NCI-H1694 treated with DMSO at 0.1 percent for 48 hours (cell line): ENCODE measurements around the gene CLTC.
"Not testable (repeated sequence)": the region's sequence is repeated elsewhere in the genome, so short reads cannot be mapped to it uniquely, and the experiment has no call there.

Experiments used
- DNase-seq: peaks from one replicate; lab custom pipeline; 2025; lab: John Stamatoyannopoulos, UW

The CLTC gene

GRCh38 chr17:59634632-59635541, 15.2 kb downstream of the CLTC start:
- no peak for DNase-seq

- DNase-seq = no peak
Observed at GRCh38 chr17:59637611-59638310, 18.1 kb downstream of the CLTC start.

- DNase-seq = no peak
Observed at GRCh38 chr17:59638553-59638952, 18.9 kb downstream of the CLTC start.

GRCh38 chr17:59641799-59642484, 22.2 kb downstream of the CLTC start:
- no peak for DNase-seq

GRCh38 chr17:59642565-59642964, 22.9 kb downstream of the CLTC start:
- no peak for DNase-seq

GRCh38 chr17:59643159-59644140, 23.8 kb downstream of the CLTC start:
- no peak for DNase-seq

GRCh38 chr17:59647288-59647687, 27.6 kb downstream of the CLTC start:
- no peak for DNase-seq

GRCh38 chr17:59649886-59650285, 30.2 kb downstream of the CLTC start:
- DNase-seq = no peak

- no peak for DNase-seq
Observed at GRCh38 chr17:59650642-59651041, 30.9 kb downstream of the CLTC start.

- DNase-seq = no peak
Observed at GRCh38 chr17:59651346-59651745, 31.7 kb downstream of the CLTC start.

- no peak for DNase-seq
Observed at GRCh38 chr17:59652119-59652518, 32.4 kb downstream of the CLTC start.

GRCh38 chr17:59656624-59657023, 36.9 kb downstream of the CLTC start:
- not testable (repeated sequence) for DNase-seq

- no peak for DNase-seq
Observed at GRCh38 chr17:59666235-59666634, 46.5 kb downstream of the CLTC start.

GRCh38 chr17:59668816-59669215, 49.1 kb downstream of the CLTC start:
- DNase-seq = no peak

- DNase-seq = no peak
Observed at GRCh38 chr17:59669411-59669810, 49.7 kb downstream of the CLTC start.

GRCh38 chr17:59669944-59670343, 50.2 kb downstream of the CLTC start:
- DNase-seq = no peak

GRCh38 chr17:59671386-59671785, 51.7 kb downstream of the CLTC start:
- no peak for DNase-seq

GRCh38 chr17:59675231-59675630, 55.5 kb downstream of the CLTC start:
- DNase-seq = no peak

GRCh38 chr17:59676716-59677115, 57.0 kb downstream of the CLTC start:
- DNase-seq = no peak

- DNase-seq = no peak
Observed at GRCh38 chr17:59678918-59679317, 59.2 kb downstream of the CLTC start.

- DNase-seq = no peak
Observed at GRCh38 chr17:59680314-59680713, 60.6 kb downstream of the CLTC start.
